A549 (cell line): ENCODE results near the gene ZNF341.

Source experiments
- HDAC2 ChIP-seq: fragments of 200-600 bp; sonication (generic); IDR thresholded peaks from 2 replicates; pipeline ENCODE4 v1.6.1; 2016
- JUN ChIP-seq, 2 experiments: fragments of >200 bp; sonication (Bioruptor Twin); formaldehyde crosslinking; IDR thresholded peaks; 2 replicates in 1 of 2; 3 replicates in 1 of 2; pipeline ENCODE4 v1.6.1; 2016 to 2017
- NPAS2 ChIP-seq: fragments of 250-450 bp; sonication (Bioruptor Pico); IDR thresholded peaks from 2 replicates; pipeline ENCODE4 v1.8.0; 2022; ENCODE audit warnings: mild to moderate bottlenecking, moderate library complexity, borderline replicate concordance
- POLR2A ChIP-seq: IDR thresholded peaks from 2 replicates; pipeline ENCODE4 v1.6.1; 2012; ENCODE audit warnings: mild to moderate bottlenecking, low read length
- RAD21 ChIP-seq, 2 experiments: fragments of >200 bp in 1 of 2; sonication (Bioruptor Twin) in 1 of 2; formaldehyde crosslinking in 1 of 2; IDR thresholded peaks in 1 of 2; conservative IDR thresholded peaks in 1 of 2; 2 replicates in 1 of 2; 3 replicates in 1 of 2; pipeline ENCODE4 v1.6.1; 2012 to 2018; ENCODE audit warnings: inconsistent platforms in 1 of 2
- SMC3 ChIP-seq: fragments of >200 bp; sonication (Bioruptor Twin); formaldehyde crosslinking; IDR thresholded peaks from 3 replicates; pipeline ENCODE4 v1.6.1; 2018; ENCODE audit warnings: inconsistent platforms
- TF ChIP-seq, protein P1 (sequence below): fragments of 200-600 bp; sonication (generic); IDR thresholded peaks from 2 replicates; pipeline ENCODE4 v1.6.1; 2016; ENCODE audit warnings: antibody characterized with exemption, mild to moderate bottlenecking, moderate library complexity
- TF ChIP-seq, protein P2 (sequence below): fragments of >200 bp; sonication (Bioruptor Twin); formaldehyde crosslinking; IDR thresholded peaks from 3 replicates; pipeline ENCODE4 v1.5.1; 2016
- TF ChIP-seq, protein P3 (sequence below): IDR thresholded peaks from 2 replicates; pipeline ENCODE4 v1.6.1; 2012
- TF ChIP-seq, protein P4 (sequence below): fragments of 150-350 bp; IDR thresholded peaks from 2 replicates; pipeline ENCODE4 v1.6.1; 2014; ENCODE audit warnings: low read depth, mild to moderate bottlenecking, low read length
- TF ChIP-seq, protein P5 (sequence below): fragments of 250-450 bp; sonication (Bioruptor Pico); IDR thresholded peaks from 2 replicates; pipeline ENCODE4 v1.5.0; 2021; ENCODE audit warnings: mild to moderate bottlenecking, moderate library complexity, borderline replicate concordance
- TF ChIP-seq, protein P6 (sequence below): fragments of 450-650 bp; IDR thresholded peaks from 2 replicates; pipeline ENCODE4 v1.6.1; 2014; ENCODE audit warnings: antibody characterized with exemption

DNA sequence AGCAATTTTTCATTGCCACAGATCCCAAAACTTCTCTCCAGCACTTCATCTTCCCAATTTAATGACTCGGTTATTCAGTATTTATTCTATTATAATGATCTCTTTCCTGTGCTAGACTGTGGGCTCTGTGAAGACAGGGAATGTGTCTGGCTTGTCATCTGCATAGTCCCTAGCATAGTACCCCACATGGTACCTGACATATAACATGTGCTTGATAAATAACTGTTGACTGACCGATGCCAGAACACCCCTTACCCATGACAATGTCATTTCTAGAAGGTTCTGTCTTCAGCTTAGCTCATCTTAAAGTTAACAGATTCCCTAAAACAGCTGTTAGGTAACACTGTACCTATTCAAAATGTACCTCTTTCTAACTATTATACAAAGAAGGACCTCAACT is 15.3 kb upstream of the ZNF341 start:
- TF ChIP-seq SMC3: no peak
- TF ChIP-seq, protein P1, sequence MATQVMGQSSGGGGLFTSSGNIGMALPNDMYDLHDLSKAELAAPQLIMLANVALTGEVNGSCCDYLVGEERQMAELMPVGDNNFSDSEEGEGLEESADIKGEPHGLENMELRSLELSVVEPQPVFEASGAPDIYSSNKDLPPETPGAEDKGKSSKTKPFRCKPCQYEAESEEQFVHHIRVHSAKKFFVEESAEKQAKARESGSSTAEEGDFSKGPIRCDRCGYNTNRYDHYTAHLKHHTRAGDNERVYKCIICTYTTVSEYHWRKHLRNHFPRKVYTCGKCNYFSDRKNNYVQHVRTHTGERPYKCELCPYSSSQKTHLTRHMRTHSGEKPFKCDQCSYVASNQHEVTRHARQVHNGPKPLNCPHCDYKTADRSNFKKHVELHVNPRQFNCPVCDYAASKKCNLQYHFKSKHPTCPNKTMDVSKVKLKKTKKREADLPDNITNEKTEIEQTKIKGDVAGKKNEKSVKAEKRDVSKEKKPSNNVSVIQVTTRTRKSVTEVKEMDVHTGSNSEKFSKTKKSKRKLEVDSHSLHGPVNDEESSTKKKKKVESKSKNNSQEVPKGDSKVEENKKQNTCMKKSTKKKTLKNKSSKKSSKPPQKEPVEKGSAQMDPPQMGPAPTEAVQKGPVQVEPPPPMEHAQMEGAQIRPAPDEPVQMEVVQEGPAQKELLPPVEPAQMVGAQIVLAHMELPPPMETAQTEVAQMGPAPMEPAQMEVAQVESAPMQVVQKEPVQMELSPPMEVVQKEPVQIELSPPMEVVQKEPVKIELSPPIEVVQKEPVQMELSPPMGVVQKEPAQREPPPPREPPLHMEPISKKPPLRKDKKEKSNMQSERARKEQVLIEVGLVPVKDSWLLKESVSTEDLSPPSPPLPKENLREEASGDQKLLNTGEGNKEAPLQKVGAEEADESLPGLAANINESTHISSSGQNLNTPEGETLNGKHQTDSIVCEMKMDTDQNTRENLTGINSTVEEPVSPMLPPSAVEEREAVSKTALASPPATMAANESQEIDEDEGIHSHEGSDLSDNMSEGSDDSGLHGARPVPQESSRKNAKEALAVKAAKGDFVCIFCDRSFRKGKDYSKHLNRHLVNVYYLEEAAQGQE: no peak
- TF ChIP-seq, protein P2, sequence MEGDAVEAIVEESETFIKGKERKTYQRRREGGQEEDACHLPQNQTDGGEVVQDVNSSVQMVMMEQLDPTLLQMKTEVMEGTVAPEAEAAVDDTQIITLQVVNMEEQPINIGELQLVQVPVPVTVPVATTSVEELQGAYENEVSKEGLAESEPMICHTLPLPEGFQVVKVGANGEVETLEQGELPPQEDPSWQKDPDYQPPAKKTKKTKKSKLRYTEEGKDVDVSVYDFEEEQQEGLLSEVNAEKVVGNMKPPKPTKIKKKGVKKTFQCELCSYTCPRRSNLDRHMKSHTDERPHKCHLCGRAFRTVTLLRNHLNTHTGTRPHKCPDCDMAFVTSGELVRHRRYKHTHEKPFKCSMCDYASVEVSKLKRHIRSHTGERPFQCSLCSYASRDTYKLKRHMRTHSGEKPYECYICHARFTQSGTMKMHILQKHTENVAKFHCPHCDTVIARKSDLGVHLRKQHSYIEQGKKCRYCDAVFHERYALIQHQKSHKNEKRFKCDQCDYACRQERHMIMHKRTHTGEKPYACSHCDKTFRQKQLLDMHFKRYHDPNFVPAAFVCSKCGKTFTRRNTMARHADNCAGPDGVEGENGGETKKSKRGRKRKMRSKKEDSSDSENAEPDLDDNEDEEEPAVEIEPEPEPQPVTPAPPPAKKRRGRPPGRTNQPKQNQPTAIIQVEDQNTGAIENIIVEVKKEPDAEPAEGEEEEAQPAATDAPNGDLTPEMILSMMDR: no peak
- TF ChIP-seq, protein P3, sequence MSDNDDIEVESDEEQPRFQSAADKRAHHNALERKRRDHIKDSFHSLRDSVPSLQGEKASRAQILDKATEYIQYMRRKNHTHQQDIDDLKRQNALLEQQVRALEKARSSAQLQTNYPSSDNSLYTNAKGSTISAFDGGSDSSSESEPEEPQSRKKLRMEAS: no peak
- TF ChIP-seq POLR2A: no peak
- TF ChIP-seq, protein P4, sequence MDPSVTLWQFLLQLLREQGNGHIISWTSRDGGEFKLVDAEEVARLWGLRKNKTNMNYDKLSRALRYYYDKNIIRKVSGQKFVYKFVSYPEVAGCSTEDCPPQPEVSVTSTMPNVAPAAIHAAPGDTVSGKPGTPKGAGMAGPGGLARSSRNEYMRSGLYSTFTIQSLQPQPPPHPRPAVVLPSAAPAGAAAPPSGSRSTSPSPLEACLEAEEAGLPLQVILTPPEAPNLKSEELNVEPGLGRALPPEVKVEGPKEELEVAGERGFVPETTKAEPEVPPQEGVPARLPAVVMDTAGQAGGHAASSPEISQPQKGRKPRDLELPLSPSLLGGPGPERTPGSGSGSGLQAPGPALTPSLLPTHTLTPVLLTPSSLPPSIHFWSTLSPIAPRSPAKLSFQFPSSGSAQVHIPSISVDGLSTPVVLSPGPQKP: no peak
- TF ChIP-seq, protein P5, sequence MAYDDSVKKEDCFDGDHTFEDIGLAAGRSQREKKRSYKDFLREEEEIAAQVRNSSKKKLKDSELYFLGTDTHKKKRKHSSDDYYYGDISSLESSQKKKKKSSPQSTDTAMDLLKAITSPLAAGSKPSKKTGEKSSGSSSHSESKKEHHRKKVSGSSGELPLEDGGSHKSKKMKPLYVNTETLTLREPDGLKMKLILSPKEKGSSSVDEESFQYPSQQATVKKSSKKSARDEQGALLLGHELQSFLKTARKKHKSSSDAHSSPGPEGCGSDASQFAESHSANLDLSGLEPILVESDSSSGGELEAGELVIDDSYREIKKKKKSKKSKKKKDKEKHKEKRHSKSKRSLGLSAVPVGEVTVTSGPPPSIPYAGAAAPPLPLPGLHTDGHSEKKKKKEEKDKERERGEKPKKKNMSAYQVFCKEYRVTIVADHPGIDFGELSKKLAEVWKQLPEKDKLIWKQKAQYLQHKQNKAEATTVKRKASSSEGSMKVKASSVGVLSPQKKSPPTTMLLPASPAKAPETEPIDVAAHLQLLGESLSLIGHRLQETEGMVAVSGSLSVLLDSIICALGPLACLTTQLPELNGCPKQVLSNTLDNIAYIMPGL: no peak
- TF ChIP-seq HDAC2: no peak
- TF ChIP-seq RAD21 (conservative IDR thresholded peaks at IDR 0.05 in 1 of 2, IDR thresholded peaks at IDR 0.05 in 1 of 2): no peak
- no peak for TF ChIP-seq NPAS2 (CRISPR knock-in tag)
- TF ChIP-seq JUN (IDR thresholded peaks at IDR 0.05): no peak
- TF ChIP-seq, protein P6, sequence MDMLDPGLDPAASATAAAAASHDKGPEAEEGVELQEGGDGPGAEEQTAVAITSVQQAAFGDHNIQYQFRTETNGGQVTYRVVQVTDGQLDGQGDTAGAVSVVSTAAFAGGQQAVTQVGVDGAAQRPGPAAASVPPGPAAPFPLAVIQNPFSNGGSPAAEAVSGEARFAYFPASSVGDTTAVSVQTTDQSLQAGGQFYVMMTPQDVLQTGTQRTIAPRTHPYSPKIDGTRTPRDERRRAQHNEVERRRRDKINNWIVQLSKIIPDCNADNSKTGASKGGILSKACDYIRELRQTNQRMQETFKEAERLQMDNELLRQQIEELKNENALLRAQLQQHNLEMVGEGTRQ: no peak
